Right renal pelvis (tissue), 4 donors: ENCODE data around the gene DDX17. TPM values are rescaled to one million over a fixed set of nuclear protein-coding genes. Genes with fewer than 3 reads are reported as not detected.
"Not testable (repeated sequence)": the region's sequence is repeated elsewhere in the genome, so short reads cannot be mapped to it uniquely, and the experiment has no call there.

Experiments
- DNase-seq, 4 donors: peaks; one replicate each; pipeline ENCODE4 v3.0.0-alpha.2; 2013; ENCODE audit warnings: low read depth in 4 of 4, low spot score in 3 of 4, missing footprints in 1 of 4
- polyA plus RNA-seq, 4 donors: library from polyadenylated mRNA; unstranded; fragments of 120-200 nt; gene quantifications; one replicate each; pipeline ENCODE4 v1.2.1, GENCODE V29; 2013; ENCODE audit not compliant: insufficient read length in 4 of 4

The DDX17 gene
- polyA plus RNA-seq, 4 donors = 741 to 959 (median 857) TPM

GRCh38 chr22:38494498-38494897 lies 11.6 kb downstream of the DDX17 start:
- no peak for DNase-seq

- DNase-seq = no peak
Observed at GRCh38 chr22:38491707-38492348, 14.3 kb downstream of the DDX17 start.

GRCh38 chr22:38490915-38491314 lies 15.2 kb downstream of the DDX17 start:
- no peak for DNase-seq

- no peak for DNase-seq
Observed at GRCh38 chr22:38490475-38490874, 15.6 kb downstream of the DDX17 start.

- DNase-seq = no peak
Observed at GRCh38 chr22:38489561-38490145, 16.5 kb downstream of the DDX17 start.

DNA sequence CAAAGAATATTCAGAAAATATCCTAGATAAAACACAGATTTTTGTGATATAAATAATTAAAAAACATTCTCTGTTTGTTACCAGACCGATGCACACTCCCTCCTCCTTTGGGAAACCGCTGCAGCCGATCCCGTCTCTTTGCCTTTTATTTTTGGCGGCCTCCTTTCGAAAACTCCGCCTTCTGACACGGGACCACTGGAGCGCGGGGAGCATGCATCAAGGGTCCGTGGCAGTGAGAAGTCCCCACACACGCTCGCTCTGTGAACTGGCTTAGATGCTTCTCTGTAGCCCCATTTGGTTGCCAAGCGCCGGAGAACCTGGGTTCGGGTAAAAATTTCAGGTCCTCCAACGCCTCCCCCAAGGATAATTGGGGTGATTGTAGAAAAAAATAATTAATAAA lies 17.0 kb downstream of the DDX17 start:
- no peak for DNase-seq

- no peak for DNase-seq
Observed at GRCh38 chr22:38487946-38488345, 18.2 kb downstream of the DDX17 start.

- DNase-seq = no peak
Observed at GRCh38 chr22:38485783-38486182, 20.3 kb downstream of the DDX17 start.

- no peak for DNase-seq
Observed at GRCh38 chr22:38484244-38484643, 21.9 kb downstream of the DDX17 start.

- DNase-seq = no peak
Observed at GRCh38 chr22:38482662-38483308, 23.3 kb downstream of the DDX17 start.

DNA sequence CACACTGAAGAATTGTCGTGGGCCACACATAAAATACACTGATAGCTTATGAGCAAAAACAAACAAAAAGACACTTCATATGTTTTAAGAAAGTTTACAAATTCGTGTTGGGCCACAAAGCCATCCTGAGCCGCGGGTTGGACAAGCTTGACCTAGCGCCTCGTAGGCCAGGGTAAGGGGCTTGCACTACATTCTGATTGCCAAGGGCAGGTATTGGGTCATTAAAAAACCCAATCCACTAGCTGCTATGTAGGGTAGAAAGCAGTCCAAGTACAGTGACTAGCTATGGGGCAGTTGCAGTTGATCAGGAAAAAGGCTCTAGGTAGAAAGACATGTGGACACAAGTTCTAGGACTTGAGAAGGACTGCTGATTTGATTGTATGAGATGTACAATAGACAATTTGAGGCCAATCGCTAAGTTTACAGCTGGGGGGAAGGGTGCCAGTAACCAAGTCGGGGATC lies 24.2 kb downstream of the DDX17 start:
- DNase-seq = no peak

- DNase-seq = no peak
Observed at GRCh38 chr22:38481162-38481870, 24.8 kb downstream of the DDX17 start.

DNA sequence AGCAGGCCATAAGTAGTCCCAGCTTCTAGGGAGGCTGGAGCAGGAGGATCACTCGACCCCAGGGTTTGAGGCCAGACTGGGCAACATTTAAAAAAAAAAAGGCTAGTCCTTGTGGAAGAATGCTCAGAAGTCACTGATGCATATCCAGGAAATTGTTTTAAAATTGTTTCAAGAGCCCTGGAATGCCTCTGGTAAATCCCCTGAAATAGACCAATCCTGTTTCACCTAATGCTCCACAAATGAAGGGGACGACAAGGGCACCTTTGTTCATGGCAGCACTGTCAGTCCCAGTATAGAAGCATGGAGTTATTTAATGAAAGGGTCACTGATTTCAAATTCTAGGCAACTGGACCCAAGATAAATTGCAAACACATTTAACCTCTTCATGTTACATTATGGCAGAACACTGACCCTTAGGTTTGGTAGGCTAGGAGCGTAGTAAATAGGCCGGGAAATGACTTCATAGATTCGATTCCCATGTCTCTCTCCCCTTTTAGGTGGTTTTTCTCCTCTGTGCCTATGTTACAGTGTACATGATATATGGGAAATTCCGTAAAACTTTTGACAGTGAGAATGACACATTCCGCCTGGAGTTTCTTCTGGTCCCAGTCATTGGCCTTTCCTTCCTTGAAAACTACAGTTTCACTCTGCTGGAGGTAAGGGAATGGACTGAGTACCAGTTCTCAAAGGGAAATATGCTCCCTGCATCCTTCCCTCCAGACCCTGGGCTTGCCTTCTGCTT lies 26.8 kb downstream of the DDX17 start:
- no peak for DNase-seq

DNA sequence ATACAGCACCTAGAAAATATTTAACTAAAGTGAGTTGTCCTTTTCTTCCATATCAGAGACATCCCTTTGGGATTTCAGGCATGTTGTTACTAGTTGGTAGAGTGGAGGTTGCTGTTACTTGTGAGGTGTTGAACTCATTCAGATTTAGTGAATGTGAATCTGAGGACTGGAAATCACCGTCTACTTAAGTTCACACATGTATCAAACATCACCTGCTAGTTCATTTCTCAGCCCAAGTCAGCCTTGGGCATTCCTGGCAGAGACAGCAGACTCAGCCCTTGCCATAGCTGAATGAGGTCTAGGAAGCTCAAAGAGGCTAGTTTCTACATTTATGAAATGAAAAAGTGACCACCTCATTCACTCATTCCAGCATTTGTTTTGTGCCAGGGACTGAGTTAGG lies 28.5 kb downstream of the DDX17 start:
- DNase-seq = no peak

DNA sequence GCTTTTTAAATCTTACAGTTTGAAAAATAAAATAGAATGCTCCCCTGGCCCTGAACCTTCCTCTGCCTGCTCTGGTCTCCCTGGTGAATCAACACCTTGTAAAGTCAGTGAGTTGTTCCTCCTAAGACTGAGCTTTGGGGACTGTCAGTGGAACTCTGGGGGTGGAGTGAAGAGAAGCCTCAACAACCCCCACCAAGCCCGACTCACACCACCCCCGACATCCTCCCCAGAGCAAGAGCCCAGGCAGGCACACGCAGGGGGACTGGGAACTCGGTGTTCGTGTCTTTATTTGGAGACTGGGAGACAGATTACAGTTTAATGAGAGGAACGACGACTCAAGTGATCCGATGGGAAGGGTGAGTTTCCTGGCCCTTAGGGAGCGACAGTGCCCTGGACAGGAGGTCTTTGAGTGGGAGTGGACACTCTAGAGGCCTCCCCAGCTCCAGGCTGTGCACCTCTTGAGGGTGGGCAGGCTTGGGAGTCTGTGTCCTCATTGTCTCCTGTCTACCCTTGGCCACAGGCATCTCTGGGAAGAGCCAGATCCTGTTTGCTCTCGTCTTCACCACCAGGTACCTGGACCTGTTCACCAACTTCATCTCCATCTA lies 32.0 kb downstream of the DDX17 start:
- DNase-seq = no peak

- DNase-seq = no peak
Observed at GRCh38 chr22:38471237-38471636, 34.9 kb downstream of the DDX17 start.

DNA sequence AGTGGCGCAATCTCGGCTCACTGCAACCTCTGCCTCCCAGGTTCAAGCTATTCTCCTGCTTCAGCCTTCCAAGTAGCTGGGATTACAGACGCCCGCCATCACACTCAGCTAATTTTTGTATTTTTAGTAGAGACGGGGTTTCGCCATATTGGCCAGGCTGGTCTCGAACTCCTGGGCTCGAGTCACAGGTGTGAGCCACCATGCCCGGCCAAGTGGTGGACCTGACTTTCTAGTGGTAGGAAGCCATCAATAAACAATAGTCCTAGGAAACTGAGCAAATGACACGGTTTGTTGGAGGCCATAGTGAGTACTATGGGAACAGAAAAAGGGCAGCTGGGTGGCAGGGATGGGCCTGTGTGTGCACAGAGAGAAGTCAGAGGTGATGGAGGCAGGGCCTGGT lies 35.9 kb downstream of the DDX17 start:
- not testable (repeated sequence) for DNase-seq

DNA sequence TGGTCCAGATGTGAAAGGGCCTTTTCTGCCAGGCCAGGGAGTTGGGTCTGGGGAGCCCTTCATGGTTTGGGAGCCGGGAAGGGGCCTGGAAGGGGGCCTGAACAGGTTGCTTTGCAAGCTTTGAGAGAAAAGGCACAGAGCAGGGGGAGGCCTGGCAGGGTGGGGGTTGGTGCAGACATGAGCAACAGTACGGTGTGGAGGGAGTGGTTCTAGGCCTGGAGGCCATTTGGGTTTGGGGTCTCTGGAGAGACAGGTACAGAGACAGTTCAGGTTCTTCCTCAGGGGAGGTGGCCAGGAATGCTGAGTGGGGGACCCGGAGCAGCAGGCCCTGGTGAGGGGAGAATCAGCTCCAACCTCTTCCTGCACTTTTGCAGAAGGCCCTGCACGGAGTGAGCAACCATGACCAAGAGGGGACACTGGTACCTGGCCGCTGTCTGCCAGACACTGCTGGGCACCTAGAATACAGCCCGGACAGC lies 36.8 kb downstream of the DDX17 start:
- DNase-seq = no peak

DNA sequence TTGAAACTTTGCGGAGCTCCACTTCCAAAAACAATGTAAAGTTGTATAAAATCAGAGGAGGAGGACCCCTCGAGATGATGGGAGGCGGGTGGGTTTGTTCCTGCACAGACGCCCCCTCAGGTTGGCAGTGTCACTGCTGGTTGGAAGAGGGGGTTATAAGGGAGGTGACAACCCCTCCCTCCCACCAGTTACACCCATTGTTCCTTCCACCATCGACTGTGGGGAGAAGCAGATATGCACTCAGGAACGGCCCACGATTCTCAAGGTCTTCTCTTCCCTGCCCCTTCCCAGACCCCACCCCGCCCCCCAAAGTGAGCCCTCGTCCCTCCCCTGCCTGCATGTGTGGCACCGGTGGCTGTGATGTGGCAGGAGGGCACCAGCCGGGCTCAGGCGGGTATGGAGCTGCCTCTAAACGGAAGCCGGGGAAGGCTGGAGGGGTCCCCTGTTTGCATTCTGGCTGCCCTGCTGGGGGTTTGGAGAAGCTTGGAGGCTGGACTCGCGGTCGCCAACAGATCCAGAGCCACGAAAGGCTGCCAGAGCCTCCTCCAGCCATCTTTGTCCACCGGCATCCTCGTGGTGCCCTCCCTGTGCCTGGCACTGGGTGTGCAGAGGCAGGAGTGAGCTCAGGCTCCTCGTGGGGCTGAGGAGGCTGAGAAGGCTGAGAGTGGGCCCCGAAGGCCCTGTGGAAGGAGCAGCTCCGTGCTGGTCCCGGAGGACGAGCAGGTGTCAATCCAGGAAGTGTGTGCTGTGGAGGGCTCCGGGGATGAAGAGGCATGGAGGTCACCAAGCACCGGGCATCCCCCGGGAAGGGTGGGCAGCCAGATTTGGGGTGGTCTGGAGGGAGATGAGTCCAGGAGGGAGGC lies 37.4 kb downstream of the DDX17 start:
- no peak for DNase-seq
